Psoas muscle (tissue), 8 donors: ENCODE data around the gene GBP5. TPM values are rescaled to one million over a fixed set of nuclear protein-coding genes. Genes with fewer than 3 reads are reported as not detected.
"Not testable (repeated sequence)": the region's sequence is repeated elsewhere in the genome, so short reads cannot be mapped to it uniquely, and the experiment has no call there.

Experiments
- ATAC-seq, 4 donors: fragments of 200-7000 bp; cut with Tn5 transposase; one replicate each; pipeline ENCODE4 v1.9.1; 2020; ENCODE audit warnings: moderate library complexity in 3 of 4, mild to moderate bottlenecking in 2 of 4
- DNase-seq, 2 donors: peaks; one replicate each; pipeline ENCODE4 v3.0.0-alpha.2; 2020
- H3K27ac ChIP-seq: fragments of 200-600 bp; one replicate; pipeline ENCODE4 v1.8.0; 2022
- H3K27me3 ChIP-seq, 3 donors: fragments of 200-600 bp in 1 of 3; one replicate each; pipeline versions ENCODE4 v1.6.1 to v1.8.0; 2013 to 2022; ENCODE audit warnings: low read length in 2 of 3, mild to moderate bottlenecking in 2 of 3, moderate library complexity in 1 of 3; ENCODE audit not compliant: insufficient read depth in 3 of 3
- H3K36me3 ChIP-seq, 2 donors: fragments of 200-600 bp in 1 of 2; one replicate each; pipeline versions ENCODE4 v1.6.1 to v1.8.0; 2013 to 2022; ENCODE audit warnings: low read depth in 1 of 2, mild to moderate bottlenecking in 1 of 2, moderate library complexity in 1 of 2; ENCODE audit not compliant: insufficient read depth in 1 of 2
- H3K4me1 ChIP-seq: fragments of 200-600 bp; one replicate; pipeline ENCODE4 v1.8.0; 2022
- H3K4me3 ChIP-seq: fragments of 200-600 bp; one replicate; pipeline ENCODE4 v1.8.0; 2022; ENCODE audit warnings: mild to moderate bottlenecking
- H3K9me3 ChIP-seq: fragments of 200-600 bp; one replicate; pipeline ENCODE4 v1.8.0; 2022
- CTCF ChIP-seq: fragments of 200-600 bp; IDR thresholded peaks from one replicate; pipeline ENCODE4 v1.8.0; 2022; ENCODE audit warnings: antibody characterized with exemption
- WGBS, 3 donors: extraction: QIAGEN DNeasy Blood & Tissue Kit; methylation state at CpG; one replicate each; pipeline versions ENCODE4 v1.1.6 to v1.1.7; 2013; 5-methylcytosine and 5-hydroxymethylcytosine counted together
- intact Hi-C, 2 donors: fragments of 100-400 bp; cut with DNase I; formaldehyde crosslinking; loops; one replicate each; pipeline versions ENCODE4 v1.11.0 to v1.14.2; 2022
- polyA plus RNA-seq, 3 donors: library from polyadenylated mRNA; stranded (reverse); fragments of 200-250 nt; gene quantifications; one replicate each; pipeline ENCODE4 v1.2.3, GENCODE V29; 2013
- total RNA-seq, 4 donors: library from RNA; stranded (reverse); fragmentation: NEBNext Ultra II Directional in 2 of 4; extraction: Animal tissue kit (Norgen Biotek cat#: 25700) in 2 of 4; gene quantifications; one replicate each; pipeline versions ENCODE4 v1.2.1 to v1.2.4, GENCODE V29; 2021 to 2023
- donor health status: healthy with polysubstance abuse.
- donor health status: DM: no; HTN: no; CAD: no; lungs with moderate emphysema.
- donor health status: Bipolar disorder and iron deficiency.
- donor health status: healthy.
- donor health status: DM: yes; HTN: yes; CAD: no.
- donor health status: DM: no; HTN: no; CAD: no.
- donor health status: DM: no; HTN: no; CAD: no.
- donor health status: DM: yes; HTN: yes; CAD: no.

GBP5 gene
- total and polyA plus RNA-seq, 7 donors = 0.16 to 0.74 (median 0.29) TPM

DNA sequence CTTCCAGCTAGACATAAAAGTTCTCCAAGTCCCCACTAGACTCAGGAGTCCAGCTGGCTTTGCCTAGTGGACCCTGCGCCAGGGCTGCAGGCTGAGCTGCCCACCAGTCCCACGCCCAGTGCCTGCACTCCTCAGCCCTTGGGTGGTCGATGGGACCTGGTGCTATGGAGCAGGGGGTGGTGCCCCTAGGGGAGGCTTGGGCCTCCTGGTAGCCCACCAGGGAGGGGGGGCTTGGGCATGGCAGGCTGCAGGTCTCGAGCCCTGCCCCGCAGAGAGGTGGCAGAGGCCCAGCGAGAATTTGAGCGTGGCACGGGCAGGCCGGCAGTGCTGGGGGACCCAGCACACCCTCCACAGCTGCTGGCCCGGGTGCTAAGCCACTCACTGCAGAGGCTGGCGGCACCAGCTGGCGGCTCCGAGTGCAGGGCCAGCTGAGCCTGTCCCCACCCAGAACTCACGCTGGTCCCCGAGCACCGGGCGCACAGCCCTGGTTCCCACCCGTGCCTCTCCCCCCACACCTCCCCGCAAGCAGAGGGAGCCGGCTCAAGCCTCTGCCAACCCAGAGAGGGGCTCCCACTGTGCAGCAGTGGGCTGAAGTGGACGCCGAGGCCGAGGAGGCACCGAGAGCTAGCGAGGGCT lies 30.2 kb upstream of the GBP5 start:
- H3K27me3 ChIP-seq = no peaks in the 10 kb centered on the region
- H3K4me1 ChIP-seq = no peaks in the 10 kb centered on the region
- no peaks in the 10 kb centered on the region for H3K36me3 ChIP-seq
- no peak for TF ChIP-seq CTCF
- DNase-seq (no peak), ATAC-seq (no peak)
- no peak overlapping the region for H3K27ac ChIP-seq
- no peak overlapping the region for H3K4me3 ChIP-seq
- no peaks in the 10 kb centered on the region for H3K9me3 ChIP-seq
- intact Hi-C loops = no loop called here
- 87 to 95% (median 93%) methylated on average over 25 of the region's 25 CpGs for WGBS, 3 donors

DNA sequence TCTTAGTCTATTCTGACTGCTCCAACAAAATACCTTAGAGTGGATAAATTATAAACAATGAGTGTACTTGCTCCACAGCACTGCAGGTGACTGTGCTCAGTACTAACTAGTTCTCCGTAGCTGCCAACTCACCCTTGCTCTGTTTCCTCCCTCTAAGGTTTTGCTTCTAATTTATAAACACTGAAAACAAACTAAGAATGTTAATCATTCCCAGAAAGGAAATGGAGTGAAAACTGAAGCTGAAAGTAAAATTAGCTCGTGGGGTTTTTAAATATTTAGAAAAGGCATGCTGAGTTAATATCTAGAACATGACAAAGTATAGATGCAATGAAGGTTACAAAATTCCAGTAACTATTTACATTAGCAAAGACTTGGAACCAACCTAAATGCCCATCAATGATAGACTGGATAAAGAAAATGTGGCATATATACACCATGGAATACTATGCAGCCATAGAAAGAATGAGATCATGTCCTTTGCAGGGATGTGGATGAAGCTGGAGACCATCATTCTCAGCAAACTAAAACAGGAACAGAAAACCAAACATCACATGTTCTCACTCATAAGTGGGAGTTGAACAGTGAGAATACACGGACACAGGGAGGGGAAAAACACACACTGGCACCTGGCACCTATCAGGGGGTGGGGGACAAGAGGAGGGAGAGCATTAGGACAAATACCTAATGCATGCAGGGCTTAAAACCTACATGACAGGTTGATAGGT lies 27.2 kb upstream of the GBP5 start:
- DNase-seq, intact Hi-C loops, H3K4me1 ChIP-seq, H3K27ac ChIP-seq, H3K4me3 ChIP-seq, H3K36me3 ChIP-seq, H3K9me3 ChIP-seq, ATAC-seq, H3K27me3 ChIP-seq: not testable (repeated sequence)
- WGBS, 3 donors = 56 to 71% (median 70%) methylated on average over 3 of the region's 3 CpGs

DNA sequence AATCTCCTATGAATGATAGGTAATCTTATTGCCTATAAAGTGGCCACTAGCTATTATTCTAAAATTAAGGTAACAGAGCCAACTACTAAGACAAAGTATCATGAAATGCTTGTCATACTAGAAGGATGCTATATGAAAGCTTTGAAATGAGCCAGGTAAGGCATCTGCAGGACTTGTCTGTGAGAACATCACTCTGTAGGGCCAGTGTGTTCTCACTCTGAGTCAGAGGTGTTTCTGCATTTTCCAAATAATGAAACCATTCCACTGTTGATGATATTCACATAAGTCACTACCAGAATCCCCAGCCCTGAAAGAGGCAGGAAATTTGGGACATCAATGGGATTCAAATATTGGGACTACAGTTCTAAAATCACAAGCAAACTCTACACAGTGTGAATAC lies 25.8 kb upstream of the GBP5 start:
- no peak for TF ChIP-seq CTCF
- intact Hi-C loops = no loop called here

DNA sequence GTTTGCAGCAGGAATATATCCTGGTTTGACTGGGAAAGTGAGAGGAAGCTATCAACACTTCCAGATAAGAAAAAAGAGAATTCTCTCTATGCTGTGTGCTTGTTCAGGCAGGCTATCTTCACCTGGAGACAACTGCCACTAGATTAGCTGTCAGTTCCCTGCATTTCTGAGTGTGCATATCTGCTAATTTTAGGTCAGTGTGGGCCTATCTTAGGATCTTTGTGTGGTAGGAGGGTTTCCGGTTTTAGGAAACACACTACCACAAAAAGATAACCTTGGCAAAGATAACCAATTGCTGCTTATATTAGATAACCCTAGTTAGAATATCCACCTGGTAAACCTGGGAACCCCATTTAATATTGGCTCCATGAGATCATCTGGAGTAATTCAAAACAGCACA lies 22.5 kb upstream of the GBP5 start:
- no peak for TF ChIP-seq CTCF
- Histone ChIP-seq H3K4me3 (no peak overlapping the region), H3K27ac (no peak overlapping the region), H3K4me1 (no peaks in the 10 kb centered on the region), H3K9me3 (no peaks in the 10 kb centered on the region), H3K36me3 (no peaks in the 10 kb centered on the region), H3K27me3 (no peaks in the 10 kb centered on the region)
- ATAC-seq = no peak
- no peak for DNase-seq
- 61 to 77% (median 69%) methylated on average over 1 of the region's 1 CpG for WGBS, 3 donors
- intact Hi-C loops = no loop called here

More for the DNA sequence above, 25.8 kb upstream of the GBP5 start:
- H3K27me3 ChIP-seq = no peaks in the 10 kb centered on the region
- ATAC-seq (no peak), DNase-seq (no peak)
- no peak overlapping the region for H3K4me3 ChIP-seq
- H3K27ac ChIP-seq = no peak overlapping the region
- H3K36me3 ChIP-seq = no peaks in the 10 kb centered on the region
- no peaks in the 10 kb centered on the region for H3K9me3 ChIP-seq
- no peaks in the 10 kb centered on the region for H3K4me1 ChIP-seq

DNA sequence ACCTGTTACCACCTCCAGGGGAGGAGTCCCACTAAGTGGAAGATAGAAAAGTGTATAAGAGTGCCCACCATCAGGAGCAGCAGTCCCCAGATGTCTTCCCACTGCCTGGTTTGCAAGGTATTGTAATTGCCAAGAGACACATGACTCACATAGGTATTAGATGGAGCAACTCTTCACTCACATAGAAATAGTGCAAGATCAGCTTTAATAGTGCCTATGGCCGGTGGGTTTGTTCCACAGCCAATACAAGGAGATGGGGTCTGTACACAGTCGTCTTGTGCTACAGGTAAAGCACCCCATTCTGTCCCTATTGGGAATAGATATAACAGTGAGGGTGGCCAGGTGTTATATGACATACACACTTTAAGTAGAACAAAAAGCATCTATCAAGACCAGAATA lies 18.6 kb upstream of the GBP5 start:
- Histone ChIP-seq H3K36me3 (no peaks in the 10 kb centered on the region), H3K27ac (no peak overlapping the region), H3K4me3 (no peak overlapping the region), H3K4me1 (no peaks in the 10 kb centered on the region), H3K9me3 (no peaks in the 10 kb centered on the region), H3K27me3 (no peaks in the 10 kb centered on the region)
- DNase-seq (no peak), ATAC-seq (no peak)
- intact Hi-C loops = loop anchor here in 1 of 2 donors (5.0 kb wide), 1 partner anchor 1574 kb away; no protein-coding TSS in a partner anchor
- TF ChIP-seq CTCF = no peak
- whole genome bisulfite sequencing, 3 donors = 89 to 92% (median 91%) methylated on average over 2 of the region's 2 CpGs
